HG03432 (cell line): ENCODE results near the gene RDH12.
"Not testable (repeated sequence)": the region's sequence is repeated elsewhere in the genome, so short reads cannot be mapped to it uniquely, and the experiment has no call there.

Experiments used
- ATAC-seq: cut with Tn5 transposase; IDR thresholded peaks from one replicate; pipeline ENCODE4 v1.9.1; 2021; ENCODE audit warnings: mild to moderate bottlenecking, moderate library complexity; ENCODE audit not compliant: unreplicated experiment

RDH12 gene

DNA sequence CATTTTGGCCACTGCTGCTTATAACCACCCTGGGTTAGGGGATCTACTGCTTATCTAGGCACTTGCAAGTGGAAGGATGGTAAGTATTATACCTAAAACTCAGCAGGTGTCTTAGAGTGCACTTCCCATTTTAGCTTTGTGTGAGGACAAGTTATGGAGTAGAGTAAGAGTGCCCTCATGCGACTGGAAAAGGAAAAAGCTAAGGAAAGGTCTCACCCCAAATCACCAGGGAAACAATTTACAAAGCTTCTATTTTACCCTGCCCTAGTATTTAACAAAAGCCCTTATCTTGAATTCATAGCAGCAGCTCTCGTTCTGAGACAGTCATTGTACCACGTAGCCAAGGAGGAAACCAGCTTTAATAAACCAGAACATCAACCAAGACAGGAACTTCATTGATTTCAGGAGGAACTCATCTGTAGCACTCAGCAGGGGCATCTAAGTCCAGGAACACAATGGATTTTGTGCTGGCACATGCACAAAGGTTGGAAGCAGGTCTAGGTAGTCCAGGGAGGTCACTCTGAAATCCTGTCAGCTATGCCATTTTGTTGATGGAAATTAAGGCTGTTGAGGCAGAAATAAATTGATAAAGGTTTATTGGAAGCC, 2.9 kb downstream of the RDH12 start:
- no peak for ATAC-seq

- ATAC-seq, result no peak
Measured at GRCh38 chr14:67705211-67705610, 3.5 kb downstream of the RDH12 start.

DNA sequence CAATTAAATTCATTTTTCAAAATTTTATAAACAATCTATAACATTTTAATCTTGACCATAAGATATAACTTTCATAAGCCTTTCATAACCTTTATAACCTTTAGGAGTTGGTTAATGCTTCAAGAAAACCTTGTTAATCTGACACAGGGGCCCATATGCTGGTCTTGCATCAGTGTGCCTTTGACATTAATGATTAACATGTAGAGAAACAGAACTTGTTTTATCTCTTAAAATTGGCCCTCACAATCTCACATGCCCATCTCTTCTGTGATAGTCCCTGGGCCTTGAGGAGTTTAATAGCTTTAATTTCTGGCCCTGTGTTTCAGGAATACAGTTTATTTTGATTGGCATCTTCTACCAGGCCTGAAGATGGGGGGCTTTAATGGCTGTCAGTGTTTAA, 7.7 kb downstream of the RDH12 start:
- ATAC-seq, result not testable (repeated sequence)

DNA sequence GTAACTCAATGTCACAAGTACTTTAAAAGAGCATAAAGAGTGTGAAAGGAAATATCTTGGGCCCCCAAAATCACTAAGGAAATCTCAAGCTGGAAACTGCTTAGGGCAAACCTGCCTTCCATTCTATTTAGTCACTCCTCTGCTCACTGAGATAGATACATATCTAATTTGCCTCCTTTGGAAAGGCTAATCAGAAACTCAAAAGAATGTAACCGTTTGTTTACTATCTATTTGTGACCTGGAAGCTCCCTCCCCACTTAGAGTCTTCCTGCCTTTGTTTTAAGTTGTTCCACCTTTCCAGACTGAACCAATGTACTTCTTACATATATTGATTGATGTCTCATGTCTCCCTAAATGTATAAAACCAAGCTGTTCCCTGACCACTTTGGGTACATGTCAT, 8.1 kb downstream of the RDH12 start:
- not testable (repeated sequence) for ATAC-seq

DNA sequence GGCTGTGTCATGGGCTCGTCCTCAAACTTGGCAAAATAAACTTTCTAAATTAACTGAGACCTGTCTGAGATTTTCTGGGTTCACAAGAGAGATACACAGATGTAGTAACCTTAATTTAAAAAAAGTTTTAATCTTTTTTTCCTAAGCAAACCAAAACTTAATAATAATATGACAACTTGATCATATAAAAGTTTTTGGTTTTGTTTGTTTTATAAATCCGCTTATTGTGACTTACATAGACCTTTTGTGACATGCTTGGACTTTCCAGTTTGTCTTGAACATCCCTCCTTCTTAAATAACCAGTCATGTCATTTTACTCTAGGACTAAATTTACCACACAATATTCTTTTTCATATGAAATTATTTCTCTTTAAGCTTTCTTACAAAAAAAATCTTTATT, 8.5 kb downstream of the RDH12 start:
- no peak for ATAC-seq

DNA sequence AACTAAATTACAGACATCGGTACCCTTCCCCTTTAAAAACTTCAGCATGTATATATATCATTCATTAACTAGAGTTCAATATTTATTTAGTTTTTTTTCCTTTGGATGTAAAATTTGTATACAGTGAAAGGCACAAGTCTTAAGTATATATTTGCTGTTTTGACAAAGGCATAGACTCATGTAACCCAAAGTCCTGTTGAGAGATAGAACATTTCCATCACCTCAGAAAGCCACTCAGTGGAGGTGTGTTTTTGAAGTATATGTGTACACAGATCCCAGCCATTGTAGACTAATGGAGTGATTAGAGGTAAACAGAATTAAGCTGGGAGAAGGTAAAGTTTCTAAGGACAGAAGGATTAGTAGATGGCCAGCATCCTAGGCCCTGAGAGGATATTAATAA, 15.4 kb downstream of the RDH12 start:
- ATAC-seq, result no peak

DNA sequence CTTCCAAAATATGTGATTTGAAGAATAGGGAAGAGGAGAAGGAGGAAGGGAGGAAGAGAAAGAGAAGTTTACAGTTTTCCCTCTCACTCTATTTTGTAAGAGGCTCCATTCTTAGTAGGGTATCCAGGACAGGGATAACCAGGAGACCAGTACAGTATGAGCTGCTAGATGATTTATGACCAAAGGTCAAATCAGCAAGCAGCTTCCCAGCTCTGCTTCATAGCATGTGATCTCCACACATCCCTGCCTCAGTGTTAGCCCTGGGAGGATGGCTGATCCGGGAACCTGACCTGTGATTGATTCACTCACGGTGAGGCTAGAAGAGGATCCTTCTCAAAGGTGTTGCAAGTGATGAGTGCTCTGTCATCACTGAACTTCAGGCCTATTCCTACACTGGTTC, 16.6 kb downstream of the RDH12 start:
- ATAC-seq, result no peak

- ATAC-seq, result not testable (repeated sequence)
Measured at GRCh38 chr14:67719385-67719784, 17.7 kb downstream of the RDH12 start.

GRCh38 chr14:67719866-67720265, 18.2 kb downstream of the RDH12 start:
- ATAC-seq, result no peak

DNA sequence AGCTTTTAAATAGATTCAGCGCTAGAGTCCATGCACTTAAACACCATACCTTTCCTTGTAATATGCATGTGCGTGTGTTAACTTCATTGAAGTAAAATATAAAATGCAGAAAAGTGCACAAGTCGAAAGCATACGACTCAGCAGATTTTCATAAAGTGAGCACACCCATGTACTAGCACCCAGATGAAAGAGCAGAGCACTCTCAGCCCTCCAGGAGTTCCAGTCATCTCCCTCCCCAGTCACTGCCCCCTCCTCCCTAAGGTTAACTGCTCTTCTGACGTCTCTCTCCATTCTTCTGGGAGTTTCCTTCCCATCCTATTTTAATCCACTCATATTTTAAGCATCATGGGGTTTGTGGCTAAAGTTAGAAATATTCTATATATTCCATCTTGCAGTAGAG, 20.2 kb downstream of the RDH12 start:
- no peak for ATAC-seq

DNA sequence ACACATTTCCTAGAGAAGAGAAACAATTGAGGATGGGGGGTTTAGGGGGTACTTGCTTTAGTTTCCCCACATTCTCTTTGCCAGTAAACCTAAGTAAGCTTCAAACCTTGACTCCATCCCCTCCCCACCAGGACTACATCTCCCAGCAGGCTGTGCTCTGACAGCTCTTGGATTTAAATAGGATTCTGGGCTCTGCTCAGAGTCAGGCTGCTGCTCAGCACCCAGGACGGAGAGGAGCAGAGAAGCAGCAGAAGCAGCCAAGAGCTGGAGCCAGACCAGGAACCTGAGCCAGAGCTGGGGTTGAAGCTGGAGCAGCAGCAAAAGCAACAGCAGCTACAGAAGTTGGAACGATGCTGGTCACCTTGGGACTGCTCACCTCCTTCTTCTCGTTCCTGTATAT, 20.6 kb downstream of the RDH12 start:
- ATAC-seq, result no peak

- no peak for ATAC-seq
Measured at GRCh38 chr14:67725171-67725570, 23.5 kb downstream of the RDH12 start.

GRCh38 chr14:67727361-67727760, 25.7 kb downstream of the RDH12 start:
- ATAC-seq, result no peak

DNA sequence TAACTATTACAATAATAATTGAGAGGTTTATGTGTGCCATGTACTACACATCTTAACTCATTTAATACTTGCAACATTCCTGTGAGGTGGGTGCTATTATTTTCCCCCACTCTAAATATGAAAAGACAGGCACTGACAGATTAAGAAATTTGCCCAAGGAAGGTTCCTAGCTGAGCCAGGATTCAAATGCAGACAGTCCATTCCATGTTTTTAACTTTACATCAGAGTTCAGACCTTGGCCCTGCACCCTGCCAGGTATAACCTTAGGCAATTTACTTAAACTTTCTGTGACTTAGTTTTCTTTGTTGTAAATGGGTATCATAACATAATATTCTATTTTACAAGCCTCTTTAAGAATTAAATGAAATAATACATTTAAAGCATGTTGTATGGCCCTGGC, 26.6 kb downstream of the RDH12 start:
- ATAC-seq, result no peak

DNA sequence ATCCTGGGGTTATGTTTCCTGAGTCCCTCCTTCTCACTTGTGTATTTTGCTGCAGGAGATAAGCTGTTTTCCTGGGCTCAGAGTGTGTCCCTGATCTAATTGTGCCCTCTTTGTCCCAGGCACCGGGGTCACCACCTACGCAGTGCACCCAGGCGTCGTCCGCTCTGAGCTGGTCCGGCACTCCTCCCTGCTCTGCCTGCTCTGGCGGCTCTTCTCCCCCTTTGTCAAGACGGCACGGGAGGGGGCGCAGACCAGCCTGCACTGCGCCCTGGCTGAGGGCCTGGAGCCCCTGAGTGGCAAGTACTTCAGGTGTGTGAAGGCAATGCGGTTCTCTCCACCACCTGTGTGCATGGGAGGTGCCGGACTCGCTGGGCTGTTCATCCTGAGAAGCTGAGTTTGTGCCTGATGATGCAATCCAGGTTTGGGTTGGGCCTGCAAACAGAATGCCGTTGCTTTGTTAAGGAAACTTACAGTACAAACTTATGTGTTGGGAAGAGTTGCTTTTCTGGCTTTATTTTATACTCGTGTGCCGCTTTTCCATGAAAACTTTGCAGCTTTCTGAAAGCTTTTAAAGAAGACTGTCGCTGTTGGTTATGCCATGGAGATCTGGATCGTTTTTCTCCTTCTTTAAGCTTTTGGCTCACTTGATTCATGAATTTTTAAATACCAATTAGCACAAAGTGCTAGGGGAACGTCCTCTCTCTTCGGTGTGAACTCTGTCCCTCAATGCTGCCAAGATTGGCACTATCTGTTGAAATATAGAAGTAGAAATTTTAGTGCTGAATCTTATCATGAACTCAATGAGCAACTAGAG, 27.6 kb downstream of the RDH12 start:
- no peak for ATAC-seq

DNA sequence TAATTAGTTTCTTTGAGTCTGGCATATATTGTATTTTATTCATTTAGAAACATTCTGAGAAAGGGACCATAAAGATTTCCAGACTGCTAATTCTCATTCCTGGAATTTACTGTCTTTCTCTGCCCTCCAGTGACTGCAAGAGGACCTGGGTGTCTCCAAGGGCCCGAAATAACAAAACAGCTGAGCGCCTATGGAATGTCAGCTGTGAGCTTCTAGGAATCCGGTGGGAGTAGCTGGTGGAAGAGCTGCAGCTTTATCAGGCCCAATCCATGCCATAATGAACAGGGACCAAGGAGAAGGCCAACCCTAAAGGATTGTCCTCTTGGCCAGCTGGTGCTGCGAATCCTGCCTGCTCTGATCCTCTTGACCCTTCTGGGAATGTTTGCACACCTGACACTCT, 31.9 kb downstream of the RDH12 start:
- ATAC-seq, result no peak

DNA sequence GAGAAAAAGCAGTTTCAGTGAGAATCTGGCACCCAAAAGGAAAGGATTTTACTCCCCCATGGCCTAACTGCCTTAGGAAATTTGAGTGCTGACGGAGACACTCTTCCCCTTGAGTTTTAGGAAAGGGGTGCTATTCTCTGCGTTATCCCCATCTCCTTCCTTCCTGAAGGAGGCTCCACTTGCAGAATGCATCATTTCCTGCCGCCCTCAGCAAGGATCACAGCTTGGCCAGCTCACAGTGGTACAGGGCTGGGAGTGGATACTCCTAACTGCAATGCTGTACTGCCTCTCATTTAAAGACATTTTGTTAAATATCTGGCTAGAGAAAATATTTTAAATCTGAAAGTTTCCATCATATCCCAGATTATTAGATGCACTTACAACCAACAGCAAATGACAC, 33.0 kb downstream of the RDH12 start:
- no peak for ATAC-seq

- ATAC-seq, result no peak
Measured at GRCh38 chr14:67735336-67736147, 33.9 kb downstream of the RDH12 start.

- ATAC-seq, result no peak
Measured at GRCh38 chr14:67736771-67737170, 35.1 kb downstream of the RDH12 start.

DNA sequence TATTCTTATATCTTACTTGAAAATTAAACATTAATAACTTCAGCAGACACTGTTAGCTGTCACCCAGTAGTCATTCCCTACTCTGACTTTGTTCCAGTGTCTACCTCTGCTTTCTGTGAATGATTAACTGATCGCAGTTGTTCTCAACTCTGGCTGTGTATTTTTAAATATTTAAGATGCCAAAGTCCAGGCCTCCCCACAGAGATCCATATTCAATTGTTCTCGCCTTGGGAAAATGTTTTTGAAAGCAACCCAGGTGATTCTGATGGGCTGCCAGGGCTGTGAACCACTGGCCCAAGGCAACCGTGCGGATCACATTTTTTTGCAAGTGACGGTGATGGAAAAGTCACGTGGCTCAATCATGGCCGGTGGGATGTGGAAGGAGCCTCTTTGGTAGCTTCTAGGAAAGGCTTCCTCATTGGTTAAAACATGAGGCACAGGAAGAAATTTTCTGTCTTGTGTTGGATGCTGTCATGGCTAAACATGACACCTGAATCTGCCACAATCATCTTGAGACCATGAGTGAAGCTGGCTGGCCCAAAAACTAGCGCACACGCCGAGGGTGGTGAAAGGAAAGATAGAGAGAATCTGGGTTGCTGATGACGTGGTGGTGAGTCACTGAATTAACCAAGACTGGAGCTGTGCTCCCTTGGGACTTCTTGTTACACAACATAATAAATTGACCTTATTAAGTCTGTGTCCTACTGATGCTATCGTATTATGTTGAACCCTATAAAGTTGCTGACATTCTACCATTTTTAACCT, 37.2 kb downstream of the RDH12 start:
- ATAC-seq, result no peak

- no peak for ATAC-seq
Measured at GRCh38 chr14:67744046-67744445, 42.4 kb downstream of the RDH12 start.
